SK-N-SH treated with all-trans-retinoic acid at 6 μM for 48 hours (cell line): ENCODE results near the gene RPGRIP1.

Source experiments
- BACH2 ChIP-seq: fragments of 250-450 bp; sonication (Bioruptor Pico); IDR thresholded peaks from 2 replicates; pipeline ENCODE4 v1.9.0; 2021; ENCODE audit warnings: mild to moderate bottlenecking, borderline replicate concordance
- ESRRG ChIP-seq: fragments of 250-450 bp; sonication (Bioruptor Pico); IDR thresholded peaks from 2 replicates; pipeline ENCODE4 v1.6.1; 2021; ENCODE audit warnings: mild to moderate bottlenecking
- OSR1 ChIP-seq: fragments of 250-450 bp; sonication (Bioruptor Pico); IDR thresholded peaks from 2 replicates; pipeline ENCODE4 v1.8.0; 2022; ENCODE audit warnings: moderate library complexity, mild to moderate bottlenecking, inconsistent platforms
- TOX ChIP-seq: fragments of 250-450 bp; sonication (Bioruptor Pico); IDR thresholded peaks from 2 replicates; pipeline ENCODE4 v1.8.0; 2021; ENCODE audit warnings: mild to moderate bottlenecking, moderate library complexity, borderline replicate concordance
- ZFP3 ChIP-seq: fragments of 250-450 bp; sonication (Bioruptor Pico); IDR thresholded peaks from 2 replicates; pipeline ENCODE4 v1.5.0; 2020; ENCODE audit warnings: mild to moderate bottlenecking, moderate library complexity
- TF ChIP-seq, protein P1 (sequence below): fragments of 250-450 bp; sonication (Bioruptor Pico); IDR thresholded peaks from 2 replicates; pipeline ENCODE4 v1.8.0; 2021; ENCODE audit warnings: low read depth, mild to moderate bottlenecking, moderate library complexity, borderline replicate concordance
- TF ChIP-seq, protein P2 (sequence below): fragments of 250-450 bp; sonication (Bioruptor Pico); IDR thresholded peaks from 2 replicates; pipeline ENCODE4 v1.8.0; 2020; ENCODE audit warnings: mild to moderate bottlenecking, moderate library complexity, borderline replicate concordance

DNA sequence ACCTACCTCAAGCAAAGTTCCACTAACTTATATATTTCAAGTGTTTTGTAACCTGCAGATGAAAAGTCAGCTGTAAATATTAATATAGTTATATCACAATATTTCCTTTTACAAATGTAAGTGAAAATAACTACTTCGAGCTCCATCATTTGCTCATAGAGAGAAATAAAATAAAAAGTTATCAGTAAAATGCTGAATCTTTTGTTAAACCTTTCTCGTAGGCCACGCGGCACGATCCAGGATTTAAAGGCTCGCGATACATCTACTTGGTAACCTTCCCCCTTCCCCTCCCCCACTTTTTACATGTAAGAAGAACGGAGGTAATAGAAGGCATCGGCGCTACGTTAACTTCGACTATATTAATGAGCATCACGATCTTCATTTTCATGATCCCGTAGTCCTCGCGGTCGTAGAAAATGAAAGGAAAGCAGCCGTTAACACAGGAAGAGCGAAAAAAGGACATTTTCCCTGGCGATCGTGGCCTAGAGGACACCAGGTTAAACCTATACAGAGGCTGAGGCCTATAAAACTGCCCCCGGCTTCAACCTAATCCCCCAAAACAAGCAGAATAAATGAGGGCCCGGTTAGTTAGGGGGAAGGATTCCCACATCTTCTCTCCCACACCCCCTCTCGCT, 11.1 kb upstream of the RPGRIP1 start:
- no peak for TF ChIP-seq BACH2 (CRISPR knock-in tag)
- no peak for TF ChIP-seq ESRRG (CRISPR knock-in tag)
- no peak for TF ChIP-seq OSR1 (CRISPR knock-in tag)
- TF ChIP-seq, protein P1, sequence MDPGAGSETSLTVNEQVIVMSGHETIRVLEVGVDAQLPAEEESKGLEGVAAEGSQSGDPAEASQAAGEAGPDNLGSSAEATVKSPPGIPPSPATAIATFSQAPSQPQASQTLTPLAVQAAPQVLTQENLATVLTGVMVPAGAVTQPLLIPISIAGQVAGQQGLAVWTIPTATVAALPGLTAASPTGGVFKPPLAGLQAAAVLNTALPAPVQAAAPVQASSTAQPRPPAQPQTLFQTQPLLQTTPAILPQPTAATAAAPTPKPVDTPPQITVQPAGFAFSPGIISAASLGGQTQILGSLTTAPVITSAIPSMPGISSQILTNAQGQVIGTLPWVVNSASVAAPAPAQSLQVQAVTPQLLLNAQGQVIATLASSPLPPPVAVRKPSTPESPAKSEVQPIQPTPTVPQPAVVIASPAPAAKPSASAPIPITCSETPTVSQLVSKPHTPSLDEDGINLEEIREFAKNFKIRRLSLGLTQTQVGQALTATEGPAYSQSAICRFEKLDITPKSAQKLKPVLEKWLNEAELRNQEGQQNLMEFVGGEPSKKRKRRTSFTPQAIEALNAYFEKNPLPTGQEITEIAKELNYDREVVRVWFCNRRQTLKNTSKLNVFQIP (CRISPR knock-in tag): no peak
- TF ChIP-seq ZFP3 (CRISPR knock-in tag): no peak
- TF ChIP-seq, protein P2, sequence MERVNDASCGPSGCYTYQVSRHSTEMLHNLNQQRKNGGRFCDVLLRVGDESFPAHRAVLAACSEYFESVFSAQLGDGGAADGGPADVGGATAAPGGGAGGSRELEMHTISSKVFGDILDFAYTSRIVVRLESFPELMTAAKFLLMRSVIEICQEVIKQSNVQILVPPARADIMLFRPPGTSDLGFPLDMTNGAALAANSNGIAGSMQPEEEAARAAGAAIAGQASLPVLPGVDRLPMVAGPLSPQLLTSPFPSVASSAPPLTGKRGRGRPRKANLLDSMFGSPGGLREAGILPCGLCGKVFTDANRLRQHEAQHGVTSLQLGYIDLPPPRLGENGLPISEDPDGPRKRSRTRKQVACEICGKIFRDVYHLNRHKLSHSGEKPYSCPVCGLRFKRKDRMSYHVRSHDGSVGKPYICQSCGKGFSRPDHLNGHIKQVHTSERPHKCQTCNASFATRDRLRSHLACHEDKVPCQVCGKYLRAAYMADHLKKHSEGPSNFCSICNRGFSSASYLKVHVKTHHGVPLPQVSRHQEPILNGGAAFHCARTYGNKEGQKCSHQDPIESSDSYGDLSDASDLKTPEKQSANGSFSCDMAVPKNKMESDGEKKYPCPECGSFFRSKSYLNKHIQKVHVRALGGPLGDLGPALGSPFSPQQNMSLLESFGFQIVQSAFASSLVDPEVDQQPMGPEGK (CRISPR knock-in tag): no peak
- TF ChIP-seq TOX (CRISPR knock-in tag): no peak
